NCI-H187 treated with DMSO at 0.1 percent for 48 hours (cell line): ENCODE measurements around the gene RDH13.
"Not testable (repeated sequence)": the region's sequence is repeated elsewhere in the genome, so short reads cannot be mapped to it uniquely, and the experiment has no call there.

ENCODE experiments used
- DNase-seq: peaks from one replicate; lab custom pipeline; 2025; lab: John Stamatoyannopoulos, UW

RDH13 gene

DNA sequence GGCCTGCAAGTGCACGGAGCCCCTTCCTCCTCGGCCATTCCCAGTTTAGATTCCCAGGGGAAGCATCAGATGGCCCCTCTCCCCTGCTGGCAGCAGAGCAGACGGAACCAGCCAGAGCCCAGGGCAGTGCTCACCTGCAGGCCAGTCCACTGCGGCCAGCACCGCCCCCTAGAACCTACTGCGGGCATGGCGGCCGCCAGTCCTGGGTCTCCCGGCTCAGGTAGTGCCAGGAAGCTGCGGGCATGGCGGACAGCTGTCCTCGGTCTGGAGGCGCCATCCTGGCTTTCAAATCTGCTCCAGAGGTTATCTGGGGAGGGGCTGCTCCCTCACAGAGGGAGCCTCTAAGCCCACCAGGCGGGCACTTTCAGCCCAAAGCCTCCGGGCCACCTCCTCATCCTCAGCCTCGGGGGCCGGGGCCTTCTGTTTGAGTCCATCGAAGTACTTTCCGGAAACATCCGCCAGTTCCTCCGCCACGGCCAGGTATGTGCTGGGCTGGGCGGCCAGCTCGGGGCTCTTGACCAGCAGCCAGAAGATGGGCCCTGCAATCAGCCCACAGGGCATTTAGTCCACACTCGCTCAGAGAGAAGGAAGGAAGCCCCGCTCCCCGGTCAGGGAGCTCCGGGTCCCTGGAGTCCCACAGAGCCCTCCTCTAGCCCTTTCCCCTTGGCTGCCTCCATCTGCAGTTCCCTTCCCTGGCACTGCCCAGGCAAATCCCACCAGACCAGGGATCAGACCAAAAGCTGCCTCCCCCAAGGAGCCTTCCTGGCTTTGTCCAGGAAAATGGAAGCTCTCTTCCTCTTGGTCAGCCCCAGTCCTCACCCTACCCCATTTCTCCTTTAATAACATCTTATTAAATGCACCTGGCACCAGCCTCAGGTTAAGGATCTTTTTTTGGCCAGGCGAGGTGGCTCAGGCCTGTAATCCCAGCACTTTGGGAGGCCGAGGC lies 17.9 kb downstream of the RDH13 start:
- no peak for DNase-seq

DNA sequence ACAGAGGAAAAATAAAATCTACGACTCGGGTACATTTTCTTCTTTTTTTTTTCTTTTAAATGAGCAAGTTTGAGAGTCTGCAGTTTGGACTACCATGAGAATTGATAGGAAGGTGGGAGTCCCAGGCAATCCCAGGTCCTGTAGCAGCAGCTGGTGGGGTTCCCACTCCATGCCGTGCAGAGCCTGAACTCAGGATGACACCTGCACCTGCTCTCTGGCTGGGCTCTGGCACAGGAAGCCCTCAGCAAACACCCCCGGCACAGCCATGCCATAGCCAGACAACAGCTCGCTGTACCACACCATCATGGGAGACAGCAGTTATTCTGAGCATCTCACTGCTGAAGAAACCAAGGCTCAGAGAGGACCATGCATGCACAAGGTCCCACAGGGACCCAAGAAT lies 18.7 kb downstream of the RDH13 start:
- DNase-seq = no peak

DNA sequence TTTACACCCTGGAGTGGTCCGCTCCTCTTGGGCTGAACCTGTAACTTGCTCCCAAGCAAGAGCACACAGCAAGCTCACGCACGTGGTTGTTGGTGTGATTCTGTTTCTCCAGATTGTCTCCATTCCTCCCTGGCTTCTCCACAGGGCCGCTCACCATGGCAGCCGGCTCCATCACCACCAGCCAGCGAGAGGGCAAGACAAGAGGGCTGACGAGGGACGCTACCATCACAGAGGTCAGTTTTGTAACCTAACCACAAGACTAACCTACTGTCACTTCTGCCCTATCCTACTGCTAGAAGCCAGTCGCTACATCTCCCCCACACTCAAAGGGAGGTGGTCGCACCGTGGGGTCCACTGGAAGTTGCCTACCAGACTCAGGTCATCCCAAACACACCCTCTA lies 20.3 kb downstream of the RDH13 start:
- no peak for DNase-seq

GRCh38 chr19:55042344-55042678 lies 20.6 kb downstream of the RDH13 start:
- no peak for DNase-seq

DNA sequence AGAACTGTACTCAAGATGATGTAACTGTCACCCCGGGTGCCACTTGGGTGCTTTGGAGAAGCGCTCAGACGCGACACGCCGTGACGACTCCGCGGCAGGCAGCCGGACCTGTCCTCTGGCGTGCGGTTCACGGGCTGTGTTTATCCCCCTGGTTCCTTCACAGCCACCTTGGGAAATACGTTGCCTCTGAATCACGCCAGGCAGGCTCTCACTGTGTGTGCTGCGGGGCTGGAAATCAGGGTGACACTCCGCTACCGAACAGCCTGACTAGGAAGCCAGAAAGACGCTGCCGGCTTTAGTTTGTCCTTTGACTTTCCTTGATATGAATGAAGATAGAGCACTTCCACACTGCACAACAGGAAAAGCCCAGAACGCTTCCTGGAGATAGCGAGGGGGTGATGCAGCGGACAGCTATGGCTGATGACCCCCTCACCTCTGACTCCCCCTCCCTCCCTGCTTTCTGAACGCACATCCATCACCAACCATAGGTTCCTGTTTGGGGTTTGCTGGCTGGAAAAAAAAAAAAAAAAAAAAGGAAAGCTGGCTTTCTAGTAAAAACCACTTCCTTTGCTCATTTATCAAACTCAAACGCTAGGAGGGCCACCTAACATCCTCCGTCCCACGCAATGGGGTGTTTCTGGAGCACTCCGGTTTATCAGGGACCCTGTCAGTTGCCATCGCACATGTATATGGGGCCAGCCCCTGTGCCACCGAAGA lies 21.2 kb downstream of the RDH13 start:
- no peak for DNase-seq

- no peak for DNase-seq
These were observed 21.7 kb downstream of the RDH13 start for GRCh38 chr19:55041244-55041626.

GRCh38 chr19:55040654-55041053 lies 22.3 kb downstream of the RDH13 start:
- not testable (repeated sequence) for DNase-seq

DNA sequence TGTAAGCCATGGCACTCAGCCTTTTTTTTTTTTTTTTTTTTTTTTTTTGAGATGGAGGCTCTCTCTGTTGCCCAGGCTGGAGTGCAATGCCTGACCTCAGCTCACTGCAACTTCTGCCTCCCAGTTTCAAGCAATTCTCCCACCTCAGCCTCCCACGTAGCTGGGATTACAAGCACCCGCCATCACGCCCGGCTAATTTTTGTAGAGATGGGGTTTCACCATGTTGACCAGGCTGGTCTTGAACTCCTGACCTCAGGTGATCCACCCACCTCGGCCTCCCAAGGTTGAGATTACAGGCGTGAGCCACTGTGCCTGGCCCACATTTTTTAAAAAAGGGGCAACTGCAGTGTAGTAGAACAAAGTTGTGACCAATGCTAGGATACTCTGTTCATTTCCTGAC lies 25.3 kb downstream of the RDH13 start:
- not testable (repeated sequence) for DNase-seq

DNA sequence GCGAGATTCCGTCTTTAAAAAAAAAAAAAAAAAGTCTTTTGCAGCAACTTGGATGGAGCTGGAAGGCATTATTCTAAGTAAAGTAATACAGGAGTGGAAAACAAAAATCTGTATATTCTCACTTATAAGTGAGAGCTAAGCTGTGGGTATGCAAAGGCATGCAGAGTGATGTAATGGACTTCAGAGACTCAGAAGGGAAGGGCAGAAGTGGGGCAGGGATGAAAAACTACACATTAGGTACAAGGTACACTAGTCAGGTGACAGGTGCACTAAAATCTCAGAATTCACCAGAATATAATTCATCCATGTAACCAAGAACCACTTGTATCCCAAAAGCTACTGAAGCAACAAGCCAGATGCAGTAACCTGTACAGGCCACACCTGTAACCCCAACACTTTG lies 26.9 kb downstream of the RDH13 start:
- no peak for DNase-seq

DNA sequence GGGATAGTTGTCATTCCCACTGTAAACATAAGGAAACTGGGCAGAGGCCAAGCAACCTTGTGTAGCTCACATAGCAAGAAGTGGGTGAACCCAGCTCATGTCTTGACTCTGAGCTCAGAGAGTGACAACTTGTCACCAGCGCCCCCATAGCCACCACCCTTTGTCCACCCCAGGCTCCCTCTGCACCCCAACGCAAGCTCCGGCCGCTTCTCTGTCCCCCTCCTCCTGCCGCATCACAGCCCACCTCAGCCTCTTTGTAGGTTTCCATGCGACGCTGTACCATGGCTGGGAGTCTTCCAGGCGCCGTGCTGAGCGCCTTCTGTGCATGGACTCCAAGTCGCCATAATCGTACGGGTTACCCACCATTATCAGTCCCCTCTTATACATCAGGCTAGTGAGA lies 28.2 kb downstream of the RDH13 start:
- no peak for DNase-seq

GRCh38 chr19:55032976-55033643 lies 29.8 kb downstream of the RDH13 start:
- DNase-seq = not testable (repeated sequence)

DNA sequence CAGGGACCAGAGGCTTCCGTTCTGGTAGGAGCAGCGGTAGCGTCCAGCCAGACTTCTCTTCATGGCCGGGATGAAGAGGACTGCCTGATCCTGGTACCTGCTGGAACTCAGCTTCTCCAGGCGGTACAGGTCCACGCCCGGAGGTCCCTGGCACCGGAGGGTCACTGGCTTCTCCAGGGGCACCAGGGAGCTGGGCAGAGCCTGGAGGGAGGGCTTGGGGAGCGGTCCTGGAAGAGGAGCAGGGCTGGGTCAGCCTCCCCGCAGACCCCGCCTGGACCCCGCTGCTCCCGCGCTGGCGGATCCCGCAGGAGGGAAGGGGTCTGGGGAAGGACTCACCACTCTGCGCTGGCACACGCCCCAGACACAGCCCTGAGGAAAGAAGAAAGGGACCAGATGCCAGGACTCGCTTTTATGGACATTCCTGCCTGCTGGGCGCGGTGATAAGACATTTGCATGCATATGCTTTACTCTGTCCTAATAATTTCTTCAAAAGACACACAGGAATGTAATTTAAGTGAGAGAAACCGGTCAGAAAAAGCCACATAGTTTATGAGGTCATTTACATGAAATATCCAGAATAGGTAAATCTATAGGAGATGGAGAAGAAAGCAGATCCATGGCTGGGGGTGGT lies 30.7 kb downstream of the RDH13 start:
- DNase-seq = no peak

GRCh38 chr19:55031178-55031577 lies 31.8 kb downstream of the RDH13 start:
- no peak for DNase-seq

GRCh38 chr19:55028757-55029156 lies 34.2 kb downstream of the RDH13 start:
- DNase-seq = no peak

- no peak for DNase-seq
These were observed 35.2 kb downstream of the RDH13 start for GRCh38 chr19:55027472-55028337.

GRCh38 chr19:55027140-55027471 lies 35.8 kb downstream of the RDH13 start:
- DNase-seq = not testable (repeated sequence)

GRCh38 chr19:55024111-55024510 lies 38.8 kb downstream of the RDH13 start:
- no peak for DNase-seq

DNA sequence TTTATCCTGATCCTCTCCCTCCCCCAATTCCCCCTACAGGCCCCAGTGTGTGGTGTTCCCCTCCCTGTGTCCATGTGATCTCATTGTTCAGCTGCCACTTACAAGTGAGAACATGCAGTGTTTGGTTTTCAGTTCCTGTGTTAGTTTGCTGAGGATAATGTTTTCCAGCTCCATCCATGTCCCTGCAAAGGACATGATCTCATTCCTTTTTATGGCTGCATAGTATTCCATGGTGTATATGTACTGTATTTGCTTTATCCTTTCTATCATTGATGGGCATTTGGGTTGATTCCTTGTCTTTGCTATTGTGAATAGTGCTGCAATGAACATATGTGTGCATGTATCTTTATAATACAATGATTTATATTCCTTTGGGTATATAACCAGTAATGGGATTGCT lies 42.6 kb downstream of the RDH13 start:
- DNase-seq = not testable (repeated sequence)

GRCh38 chr19:55018633-55019032 lies 44.3 kb downstream of the RDH13 start:
- no peak for DNase-seq

DNA sequence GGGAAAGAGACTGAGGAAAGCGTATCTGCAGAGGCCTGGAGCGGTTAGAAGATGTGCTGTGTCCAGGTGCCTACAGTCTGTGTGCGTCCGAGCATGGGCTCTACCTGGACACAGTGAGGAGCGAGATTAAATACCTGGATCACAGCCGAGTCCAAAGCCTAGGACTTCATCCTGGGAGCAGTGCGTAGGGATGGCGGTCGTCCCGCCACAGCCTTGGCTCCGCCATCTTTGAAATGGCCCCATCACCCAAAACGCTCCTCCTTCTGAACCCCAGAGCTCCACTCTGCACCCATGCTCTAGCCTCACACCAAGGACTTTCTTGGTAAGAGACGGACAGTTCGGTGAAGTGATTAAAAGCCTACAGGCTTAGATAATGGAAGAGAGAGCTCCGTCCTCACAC lies 44.7 kb downstream of the RDH13 start:
- no peak for DNase-seq

GRCh38 chr19:55016017-55016416 lies 46.9 kb downstream of the RDH13 start:
- no peak for DNase-seq

DNA sequence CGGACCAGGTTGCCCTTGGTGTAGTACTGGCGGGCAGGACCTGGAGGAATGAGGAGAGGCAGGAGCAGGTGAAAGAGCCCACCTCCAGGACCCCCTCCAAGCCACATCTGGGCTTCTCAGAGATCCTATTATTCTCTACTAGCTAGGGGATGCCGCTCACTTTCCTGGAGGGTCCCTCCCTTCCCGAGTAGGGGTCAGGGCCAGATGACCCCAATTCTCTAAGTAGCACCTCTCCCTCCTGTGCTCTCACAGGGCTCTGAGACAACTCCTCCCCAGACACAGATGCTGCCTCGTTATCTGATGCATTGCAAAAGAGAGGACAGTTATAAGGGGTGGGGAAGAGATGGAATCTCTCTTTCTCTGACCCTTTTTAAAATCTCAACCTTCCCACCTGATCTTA lies 47.8 kb downstream of the RDH13 start:
- no peak for DNase-seq
